NB4 (cell line): ENCODE results near the gene PKNOX2.

Source experiments
- DNase-seq: peaks from one replicate; pipeline ENCODE4 v3.0.0; 2010; ENCODE audit warnings: low read depth
- H3K4me3 ChIP-seq: one replicate; pipeline ENCODE4 v1.5.1; 2011; ENCODE audit warnings: mild to moderate bottlenecking, low read depth, low read length, moderate library complexity
- CTCF ChIP-seq: IDR thresholded peaks from one replicate; pipeline ENCODE4 v1.5.1; 2012; ENCODE audit warnings: low read depth, low read length
- MAX ChIP-seq: IDR thresholded peaks from 2 replicates; pipeline ENCODE4 v1.6.1; 2011; ENCODE audit warnings: low read depth, low read length
- MYC ChIP-seq: IDR thresholded peaks from 2 replicates; pipeline ENCODE4 v1.6.1; 2011; ENCODE audit warnings: low read depth, low read length
- POLR2A ChIP-seq: IDR thresholded peaks from 2 replicates; pipeline ENCODE4 v1.6.1; 2011; ENCODE audit warnings: mild to moderate bottlenecking; ENCODE audit not compliant: insufficient read length; ENCODE audit errors: extremely low read depth

Gene PKNOX2

DNA sequence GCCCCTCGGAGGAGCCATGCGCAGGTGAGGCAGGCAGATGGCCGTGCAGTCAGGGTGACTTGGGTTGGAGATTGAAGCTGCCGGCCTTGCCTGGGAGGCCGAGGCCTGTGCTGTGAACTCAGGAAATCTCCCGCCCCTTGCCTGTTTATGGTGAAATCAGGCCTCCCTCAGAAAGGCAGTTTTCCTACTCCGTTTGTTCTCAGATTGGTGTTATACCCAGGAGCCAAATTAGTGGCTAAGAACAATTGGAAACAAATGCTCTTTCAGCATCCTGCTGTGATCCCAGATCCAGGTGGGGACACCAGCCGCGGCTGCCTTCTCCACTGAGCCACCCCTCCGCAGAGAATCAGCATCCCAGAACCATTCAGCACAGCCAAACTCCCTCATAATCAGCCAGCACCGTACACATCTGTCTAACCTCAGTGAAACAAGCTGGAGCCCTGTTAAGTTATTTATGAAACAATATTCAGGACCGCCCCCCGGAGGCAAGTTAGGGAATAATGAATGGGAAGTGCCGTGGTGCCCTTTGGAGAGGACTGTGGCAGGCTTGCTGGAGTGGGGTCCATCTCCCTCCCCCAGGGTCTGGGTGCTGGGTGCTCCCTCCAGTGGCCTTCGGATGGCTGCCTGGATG lies 60.0 kb downstream of the PKNOX2 start:
- DNase-seq: peak; percentile 23
- TF ChIP-seq MYC: no peak
- TF ChIP-seq MAX: no peak
- no peak for TF ChIP-seq CTCF
- TF ChIP-seq POLR2A: no peak
- H3K4me3 ChIP-seq: no peak overlapping the region

DNA sequence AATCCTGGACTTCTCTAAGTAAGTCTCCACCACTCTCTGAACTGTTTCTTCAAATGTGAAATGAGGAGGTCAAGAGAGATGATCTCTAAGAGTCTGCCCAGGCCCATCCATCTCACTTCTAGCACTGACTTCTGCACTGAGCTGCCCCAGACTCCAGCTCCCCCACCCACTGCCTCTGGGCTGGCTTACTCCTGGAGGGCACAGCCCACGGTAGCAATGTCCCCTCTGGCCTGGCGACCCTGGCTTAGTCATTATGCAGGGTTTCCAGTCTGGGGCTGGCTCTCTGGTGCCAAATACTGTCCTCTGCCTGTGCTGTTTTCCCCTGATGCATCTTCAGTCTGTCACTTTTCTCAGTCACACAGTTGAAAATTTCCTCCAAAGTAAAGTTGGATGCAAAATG lies 60.9 kb downstream of the PKNOX2 start:
- DNase-seq: no peak
- TF ChIP-seq POLR2A: no peak
- no peak for TF ChIP-seq MYC
- no peak for TF ChIP-seq CTCF
- TF ChIP-seq MAX: no peak
- no peak overlapping the region for H3K4me3 ChIP-seq

DNA sequence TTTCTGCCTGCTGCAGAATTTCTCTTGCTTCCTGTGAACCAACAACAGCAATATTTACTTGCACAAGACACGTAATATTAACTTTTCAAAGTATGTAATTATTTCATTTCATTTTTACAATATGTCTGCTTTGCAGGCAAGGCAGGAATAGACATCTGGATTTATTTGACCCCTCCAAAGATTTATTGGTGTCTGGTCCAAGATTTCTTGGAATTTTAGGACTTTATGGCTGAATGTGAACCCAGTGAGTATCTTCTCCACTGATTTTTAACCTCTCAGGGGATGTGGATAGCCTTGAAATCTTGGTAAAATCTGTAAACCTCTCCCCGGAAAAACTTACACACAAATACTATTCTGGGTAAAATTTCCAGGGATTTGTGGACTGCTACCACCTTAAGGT lies 61.5 kb downstream of the PKNOX2 start:
- DNase-seq: no peak
- no peak for TF ChIP-seq MAX
- TF ChIP-seq POLR2A: no peak
- TF ChIP-seq CTCF: no peak
- TF ChIP-seq MYC: no peak
- no peak overlapping the region for H3K4me3 ChIP-seq

- H3K4me3 ChIP-seq: no peak overlapping the region
- DNase-seq: no peak
- TF ChIP-seq MYC (no peak), POLR2A (no peak), MAX (no peak), CTCF (no peak)
These were observed 62.2 kb downstream of the PKNOX2 start for GRCh38 chr11:125226706-125227105.

- TF ChIP-seq MAX (no peak), MYC (no peak), POLR2A (no peak), CTCF (no peak)
- H3K4me3 ChIP-seq: no peak overlapping the region
- DNase-seq: peak; percentile 32
These were observed 62.6 kb downstream of the PKNOX2 start for GRCh38 chr11:125227151-125227550.
